ENCODE measurements around the gene BTBD9. TPM values are rescaled to one million over a fixed set of nuclear protein-coding genes. Genes with fewer than 3 reads are reported as not detected.

Gene BTBD9
- total and polyA plus RNA-seq, 5 donors from 2014 or later = 11.6 to 79.7 (median 16.7) TPM

DNA sequence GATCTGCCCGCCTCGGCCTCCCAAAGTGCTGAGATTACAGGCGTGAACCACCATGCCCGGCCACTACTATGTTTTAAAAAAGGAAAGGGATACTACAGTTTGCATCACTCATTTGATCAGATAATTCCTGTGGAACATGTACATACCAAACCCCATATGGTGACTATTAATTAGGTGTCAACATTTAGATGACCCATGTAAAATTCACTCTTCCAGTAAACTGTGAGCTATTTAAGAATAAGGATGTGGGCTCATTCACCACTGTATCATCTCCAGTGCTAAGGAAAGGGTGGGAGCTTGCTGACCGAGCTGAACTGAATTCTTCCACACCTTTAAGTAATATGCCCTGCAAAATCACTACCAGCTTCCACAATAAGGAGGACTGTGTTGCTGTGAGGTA is 127.5 kb downstream of the BTBD9 start:
- H3K4me1 Mint-ChIP-seq = peaks cover 0 to 10% (median 7%) of the 10 kb centered on the region in 4 donors
- no peaks in the 10 kb centered on the region for H3K36me3 ChIP-seq (ENCODE audit: control insufficient read depth, insufficient read depth, low read length)
- ATAC-seq (ENCODE audit: low read depth in 2 of 2) (no peak), DNase-seq (no peak)
- no peaks in the 10 kb centered on the region for H3K9me3 ChIP-seq (ENCODE audit: control insufficient read depth in 2 of 2, low read length in 2 of 2)
- H3K4me3 ChIP-seq (ENCODE audit: low read depth, low read length) = no peak overlapping the region
- H3K27ac Mint-ChIP-seq = no peak overlapping the region
- H3K36me3 Mint-ChIP-seq = peaks cover 6% of the 10 kb centered on the region
- no peaks in the 10 kb centered on the region for H3K27me3 Mint-ChIP-seq
- H3K4me3 Mint-ChIP-seq = no peak overlapping the region
- no peaks in the 10 kb centered on the region for H3K27me3 ChIP-seq (ENCODE audit: control insufficient read depth, insufficient read depth, low read length)
- no peaks in the 10 kb centered on the region for H3K4me1 ChIP-seq (ENCODE audit: control insufficient read depth, insufficient read depth, low read length, poor library complexity, severe bottlenecking)
- H3K27ac ChIP-seq (ENCODE audit: insufficient read depth, low read length, poor library complexity, severe bottlenecking) = no peak overlapping the region
- H3K9me3 Mint-ChIP-seq = no peaks in the 10 kb centered on the region

GRCh38 chr6:38510205-38510604 is 129.5 kb downstream of the BTBD9 start:
- peaks cover 6% of the 10 kb centered on the region for H3K36me3 Mint-ChIP-seq

DNA sequence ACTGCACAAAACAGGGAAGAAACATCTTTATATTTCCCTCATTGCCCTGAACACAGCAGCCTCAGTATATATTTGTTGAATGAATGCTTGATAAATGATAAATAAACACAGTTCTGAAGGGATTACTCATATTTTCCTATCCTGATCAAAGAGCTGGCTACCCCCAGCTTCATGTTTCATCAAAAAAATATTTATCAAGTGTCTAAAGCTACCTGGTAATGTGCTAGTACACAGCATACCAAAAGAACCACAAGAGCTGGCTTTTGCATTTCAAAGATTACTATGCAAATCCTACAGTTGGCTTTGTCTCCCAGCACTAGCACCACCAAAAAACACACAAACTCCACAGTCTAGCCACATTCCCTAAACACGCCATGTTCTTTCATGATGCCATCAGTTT is 130.0 kb downstream of the BTBD9 start:
- Histone ChIP-seq H3K4me3 (ENCODE audit: low read depth, low read length) (no peak overlapping the region), H3K27ac (ENCODE audit: insufficient read depth, low read length, poor library complexity, severe bottlenecking) (no peak overlapping the region), H3K36me3 (ENCODE audit: control insufficient read depth, insufficient read depth, low read length) (no peaks in the 10 kb centered on the region), H3K9me3 (ENCODE audit: control insufficient read depth in 2 of 2, low read length in 2 of 2) (no peaks in the 10 kb centered on the region), H3K4me1 (ENCODE audit: control insufficient read depth, insufficient read depth, low read length, poor library complexity, severe bottlenecking) (no peaks in the 10 kb centered on the region), H3K27me3 (ENCODE audit: control insufficient read depth, insufficient read depth, low read length) (no peaks in the 10 kb centered on the region)
- peaks cover 6% of the 10 kb centered on the region for H3K36me3 Mint-ChIP-seq
- ATAC-seq (ENCODE audit: low read depth in 2 of 2) (no peak), DNase-seq (no peak)
- peaks cover 0 to 10% (median 5%) of the 10 kb centered on the region in 4 donors for H3K4me1 Mint-ChIP-seq
- no peak overlapping the region for H3K27ac Mint-ChIP-seq
- no peaks in the 10 kb centered on the region for H3K9me3 Mint-ChIP-seq
- no peak overlapping the region for H3K4me3 Mint-ChIP-seq
- no peaks in the 10 kb centered on the region for H3K27me3 Mint-ChIP-seq

More at GRCh38 chr6:38510205-38510604, 129.5 kb downstream of the BTBD9 start:
- no peak overlapping the region for H3K27ac Mint-ChIP-seq
- DNase-seq (no peak), ATAC-seq (ENCODE audit: low read depth in 2 of 2) (no peak)
- no peaks in the 10 kb centered on the region for H3K36me3 ChIP-seq (ENCODE audit: control insufficient read depth, insufficient read depth, low read length)
- no peaks in the 10 kb centered on the region for H3K9me3 Mint-ChIP-seq
- H3K4me1 Mint-ChIP-seq = peaks cover 0 to 10% (median 5%) of the 10 kb centered on the region in 4 donors
- no peaks in the 10 kb centered on the region for H3K27me3 ChIP-seq (ENCODE audit: control insufficient read depth, insufficient read depth, low read length)
- no peaks in the 10 kb centered on the region for H3K27me3 Mint-ChIP-seq
- H3K4me1 ChIP-seq (ENCODE audit: control insufficient read depth, insufficient read depth, low read length, poor library complexity, severe bottlenecking) = no peaks in the 10 kb centered on the region
- no peak overlapping the region for H3K4me3 Mint-ChIP-seq
- H3K27ac ChIP-seq (ENCODE audit: insufficient read depth, low read length, poor library complexity, severe bottlenecking) = no peak overlapping the region
- no peaks in the 10 kb centered on the region for H3K9me3 ChIP-seq (ENCODE audit: control insufficient read depth in 2 of 2, low read length in 2 of 2)
- H3K4me3 ChIP-seq (ENCODE audit: low read depth, low read length) = no peak overlapping the region

DNA sequence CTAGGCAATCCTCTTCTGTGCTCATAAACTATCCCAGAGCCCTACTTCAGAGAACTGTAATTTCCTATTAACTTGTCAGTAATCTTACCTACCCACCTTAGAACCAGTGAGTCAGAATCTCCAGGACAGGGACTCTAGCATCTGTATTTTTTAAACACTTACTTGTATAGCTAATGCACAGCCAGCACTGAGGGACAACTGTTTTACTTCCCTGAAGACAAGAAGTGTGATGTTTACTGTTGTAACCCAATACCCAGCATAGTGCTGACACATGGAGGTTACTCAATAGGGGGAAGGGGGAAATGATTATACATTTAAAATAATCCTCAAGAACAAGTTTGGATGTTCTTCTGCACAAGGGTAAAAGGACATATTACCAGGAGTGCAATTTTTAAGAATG is 130.8 kb downstream of the BTBD9 start:
- Mint-ChIP-seq H3K4me1 (peaks cover 0 to 10% (median 5%) of the 10 kb centered on the region in 4 donors), H3K9me3 (no peaks in the 10 kb centered on the region), H3K27me3 (no peaks in the 10 kb centered on the region), H3K36me3 (peaks cover 6% of the 10 kb centered on the region), H3K4me3 (no peak overlapping the region), H3K27ac (no peak overlapping the region)
- ATAC-seq (ENCODE audit: low read depth in 2 of 2) (no peak), DNase-seq (no peak)
- Histone ChIP-seq H3K36me3 (ENCODE audit: control insufficient read depth, insufficient read depth, low read length) (no peaks in the 10 kb centered on the region), H3K9me3 (ENCODE audit: control insufficient read depth in 2 of 2, low read length in 2 of 2) (no peaks in the 10 kb centered on the region), H3K27me3 (ENCODE audit: control insufficient read depth, insufficient read depth, low read length) (no peaks in the 10 kb centered on the region), H3K4me1 (ENCODE audit: control insufficient read depth, insufficient read depth, low read length, poor library complexity, severe bottlenecking) (no peaks in the 10 kb centered on the region), H3K27ac (ENCODE audit: insufficient read depth, low read length, poor library complexity, severe bottlenecking) (no peak overlapping the region), H3K4me3 (ENCODE audit: low read depth, low read length) (no peak overlapping the region)

DNA sequence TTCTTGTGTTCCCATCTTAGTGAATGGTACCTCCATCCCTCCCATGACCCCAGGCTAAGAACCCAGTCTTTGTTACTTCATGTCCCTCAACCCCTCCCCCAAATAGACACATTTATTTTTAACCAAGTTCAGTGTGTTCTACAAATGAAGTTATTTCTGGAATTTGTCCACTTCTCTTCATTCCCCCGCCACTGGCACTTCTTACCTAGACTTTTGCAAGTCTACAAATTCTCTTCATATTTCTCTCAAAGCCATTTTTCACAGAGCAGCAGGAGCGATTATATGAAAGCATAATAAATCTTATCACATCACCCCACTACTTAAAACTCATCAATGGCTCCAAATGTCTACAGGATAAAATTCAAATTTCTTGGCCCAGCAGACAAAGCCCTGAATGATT is 131.4 kb downstream of the BTBD9 start:
- Mint-ChIP-seq H3K27ac (no peak overlapping the region), H3K4me3 (no peak overlapping the region), H3K9me3 (no peaks in the 10 kb centered on the region), H3K27me3 (no peaks in the 10 kb centered on the region), H3K4me1 (peaks cover 0 to 4% (median 2%) of the 10 kb centered on the region in 4 donors), H3K36me3 (peaks cover 3% of the 10 kb centered on the region)
- ATAC-seq (ENCODE audit: low read depth in 2 of 2) = no peak
- no peaks in the 10 kb centered on the region for H3K36me3 ChIP-seq (ENCODE audit: control insufficient read depth, insufficient read depth, low read length)
- H3K27me3 ChIP-seq (ENCODE audit: control insufficient read depth, insufficient read depth, low read length) = no peaks in the 10 kb centered on the region
- H3K27ac ChIP-seq (ENCODE audit: insufficient read depth, low read length, poor library complexity, severe bottlenecking) = no peak overlapping the region
- DNase-seq = no peak
- H3K4me1 ChIP-seq (ENCODE audit: control insufficient read depth, insufficient read depth, low read length, poor library complexity, severe bottlenecking) = no peaks in the 10 kb centered on the region
- H3K4me3 ChIP-seq (ENCODE audit: low read depth, low read length) = no peak overlapping the region
- no peaks in the 10 kb centered on the region for H3K9me3 ChIP-seq (ENCODE audit: control insufficient read depth in 2 of 2, low read length in 2 of 2)

- H3K27me3 ChIP-seq (ENCODE audit: control insufficient read depth, insufficient read depth, low read length) = no peaks in the 10 kb centered on the region
- no peak overlapping the region for H3K4me3 ChIP-seq (ENCODE audit: low read depth, low read length)
- H3K4me1 Mint-ChIP-seq = peaks cover 0 to 4% (median 2%) of the 10 kb centered on the region in 4 donors
- no peaks in the 10 kb centered on the region for H3K9me3 Mint-ChIP-seq
- ATAC-seq (ENCODE audit: low read depth in 2 of 2) (no peak), DNase-seq (no peak)
- no peaks in the 10 kb centered on the region for H3K27me3 Mint-ChIP-seq
- H3K4me1 ChIP-seq (ENCODE audit: control insufficient read depth, insufficient read depth, low read length, poor library complexity, severe bottlenecking) = no peaks in the 10 kb centered on the region
- H3K9me3 ChIP-seq (ENCODE audit: control insufficient read depth in 2 of 2, low read length in 2 of 2) = no peaks in the 10 kb centered on the region
- H3K36me3 ChIP-seq (ENCODE audit: control insufficient read depth, insufficient read depth, low read length) = no peaks in the 10 kb centered on the region
- H3K36me3 Mint-ChIP-seq = no peaks in the 10 kb centered on the region
- no peak overlapping the region for H3K27ac Mint-ChIP-seq
- H3K27ac ChIP-seq (ENCODE audit: insufficient read depth, low read length, poor library complexity, severe bottlenecking) = no peak overlapping the region
- H3K4me3 Mint-ChIP-seq = no peak overlapping the region
Observed at GRCh38 chr6:38507173-38507572, 132.6 kb downstream of the BTBD9 start.

DNA sequence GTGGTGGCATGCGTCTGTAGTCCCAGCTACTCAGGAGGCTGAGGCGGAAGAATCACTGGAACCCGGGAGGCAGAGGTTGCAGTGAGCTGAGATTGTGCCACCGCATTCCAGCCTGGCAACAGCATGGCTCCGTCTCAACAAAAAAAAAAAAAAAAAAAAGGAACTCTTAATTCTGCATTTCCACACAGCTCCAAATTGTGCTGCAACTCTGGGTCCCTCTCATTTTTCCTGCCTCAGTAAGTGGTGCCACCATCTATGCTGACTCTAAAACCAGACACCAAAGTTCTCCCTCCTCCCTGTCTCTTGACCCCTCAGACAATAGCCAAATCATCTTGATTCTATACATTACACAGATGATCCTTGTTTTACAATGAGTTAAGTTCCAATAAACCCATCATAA is 133.9 kb downstream of the BTBD9 start:
- no peaks in the 10 kb centered on the region for H3K36me3 ChIP-seq (ENCODE audit: control insufficient read depth, insufficient read depth, low read length)
- H3K27ac ChIP-seq (ENCODE audit: insufficient read depth, low read length, poor library complexity, severe bottlenecking) = no peak overlapping the region
- Mint-ChIP-seq H3K36me3 (no peaks in the 10 kb centered on the region), H3K4me3 (no peak overlapping the region), H3K9me3 (no peaks in the 10 kb centered on the region), H3K27ac (no peak overlapping the region), H3K4me1 (peaks cover 0 to 3% (median 0%) of the 10 kb centered on the region in 4 donors), H3K27me3 (no peaks in the 10 kb centered on the region)
- no peak for ATAC-seq (ENCODE audit: low read depth in 2 of 2)
- no peak overlapping the region for H3K4me3 ChIP-seq (ENCODE audit: low read depth, low read length)
- DNase-seq = no peak
- no peaks in the 10 kb centered on the region for H3K9me3 ChIP-seq (ENCODE audit: control insufficient read depth in 2 of 2, low read length in 2 of 2)
- H3K4me1 ChIP-seq (ENCODE audit: control insufficient read depth, insufficient read depth, low read length, poor library complexity, severe bottlenecking) = no peaks in the 10 kb centered on the region
- no peaks in the 10 kb centered on the region for H3K27me3 ChIP-seq (ENCODE audit: control insufficient read depth, insufficient read depth, low read length)

DNA sequence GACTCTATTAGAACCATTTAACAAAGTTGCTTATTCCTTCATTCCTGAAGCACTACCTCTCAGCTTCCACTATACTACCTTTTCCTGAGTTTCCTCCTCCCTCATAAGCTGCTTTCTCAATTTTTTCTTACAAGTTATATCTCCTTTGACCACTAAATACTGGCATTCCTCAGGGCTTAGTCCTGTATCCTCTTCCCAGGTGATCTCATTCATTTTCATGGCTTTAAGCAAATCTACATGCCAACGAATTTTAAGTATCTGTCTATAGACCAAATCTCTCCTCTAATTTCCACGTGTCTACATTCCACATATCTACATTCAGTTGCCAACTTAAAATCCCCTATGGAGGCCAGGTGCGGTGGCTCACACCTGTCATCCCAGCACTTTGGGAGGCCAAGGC is 134.7 kb downstream of the BTBD9 start:
- H3K27me3 Mint-ChIP-seq = no peaks in the 10 kb centered on the region
- H3K27ac ChIP-seq (ENCODE audit: insufficient read depth, low read length, poor library complexity, severe bottlenecking) = no peak overlapping the region
- no peaks in the 10 kb centered on the region for H3K36me3 Mint-ChIP-seq
- no peaks in the 10 kb centered on the region for H3K27me3 ChIP-seq (ENCODE audit: control insufficient read depth, insufficient read depth, low read length)
- ATAC-seq (ENCODE audit: low read depth in 2 of 2) (no peak), DNase-seq (no peak)
- H3K36me3 ChIP-seq (ENCODE audit: control insufficient read depth, insufficient read depth, low read length) = no peaks in the 10 kb centered on the region
- no peaks in the 10 kb centered on the region for H3K4me1 ChIP-seq (ENCODE audit: control insufficient read depth, insufficient read depth, low read length, poor library complexity, severe bottlenecking)
- no peak overlapping the region for H3K27ac Mint-ChIP-seq
- H3K9me3 Mint-ChIP-seq = no peaks in the 10 kb centered on the region
- H3K4me1 Mint-ChIP-seq = peaks cover 0 to 1% (median 0%) of the 10 kb centered on the region in 4 donors
- no peak overlapping the region for H3K4me3 Mint-ChIP-seq
- H3K4me3 ChIP-seq (ENCODE audit: low read depth, low read length) = no peak overlapping the region
- no peaks in the 10 kb centered on the region for H3K9me3 ChIP-seq (ENCODE audit: control insufficient read depth in 2 of 2, low read length in 2 of 2)

Measured in CD4-positive, CD25-positive, alpha-beta regulatory T cell (primary cell).